ENCODE results near the gene NRXN3. TPM values are rescaled to one million over a fixed set of nuclear protein-coding genes. Genes with fewer than 3 reads are reported as not detected.
A peak's percentile ranks its signal among the peaks of the same experiment; 100 is the strongest.

Gene NRXN3
- total and polyA plus RNA-seq, 2 experiments from 2014 or later = 1.0 to 1.8 TPM

DNA sequence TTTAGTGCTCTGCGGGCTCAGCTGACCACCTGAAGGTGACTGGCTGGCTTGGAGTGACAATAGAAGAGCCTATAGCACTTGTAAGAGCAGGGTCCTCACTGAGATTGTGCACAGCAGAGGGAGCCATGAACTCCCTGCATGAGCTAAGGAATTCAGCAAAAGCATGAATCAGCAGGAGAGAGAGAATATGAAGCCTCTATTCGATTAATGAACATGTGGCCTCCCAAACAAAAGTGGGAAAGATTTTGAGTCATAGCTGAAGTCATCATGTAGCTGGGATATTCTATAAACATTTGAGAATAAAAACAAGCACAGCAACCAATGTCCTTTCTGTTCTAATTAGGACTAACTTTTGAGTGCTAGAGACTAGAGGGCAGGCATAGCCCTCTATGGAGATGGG lies 1414.5 kb downstream of the NRXN3 start:
- Mint-ChIP-seq H3K4me3 (no peak overlapping the region), H3K27me3 (ENCODE audit: insufficient read depth, low read depth, poor library complexity) (peaks cover 4% of the 10 kb centered on the region), H3K9me3 (peaks cover 4% of the 10 kb centered on the region; the same call in 1 of the 3 replicates), H3K36me3 (ENCODE audit: low read depth) (peaks cover 5% of the 10 kb centered on the region; the same call in 2 of the 3 replicates), H3K4me1 (peaks cover 14% of the 10 kb centered on the region), H3K27ac (no peak overlapping the region)
- no peak for DNase-seq (ENCODE audit: low spot score)
- TF ChIP-seq, protein P1, sequence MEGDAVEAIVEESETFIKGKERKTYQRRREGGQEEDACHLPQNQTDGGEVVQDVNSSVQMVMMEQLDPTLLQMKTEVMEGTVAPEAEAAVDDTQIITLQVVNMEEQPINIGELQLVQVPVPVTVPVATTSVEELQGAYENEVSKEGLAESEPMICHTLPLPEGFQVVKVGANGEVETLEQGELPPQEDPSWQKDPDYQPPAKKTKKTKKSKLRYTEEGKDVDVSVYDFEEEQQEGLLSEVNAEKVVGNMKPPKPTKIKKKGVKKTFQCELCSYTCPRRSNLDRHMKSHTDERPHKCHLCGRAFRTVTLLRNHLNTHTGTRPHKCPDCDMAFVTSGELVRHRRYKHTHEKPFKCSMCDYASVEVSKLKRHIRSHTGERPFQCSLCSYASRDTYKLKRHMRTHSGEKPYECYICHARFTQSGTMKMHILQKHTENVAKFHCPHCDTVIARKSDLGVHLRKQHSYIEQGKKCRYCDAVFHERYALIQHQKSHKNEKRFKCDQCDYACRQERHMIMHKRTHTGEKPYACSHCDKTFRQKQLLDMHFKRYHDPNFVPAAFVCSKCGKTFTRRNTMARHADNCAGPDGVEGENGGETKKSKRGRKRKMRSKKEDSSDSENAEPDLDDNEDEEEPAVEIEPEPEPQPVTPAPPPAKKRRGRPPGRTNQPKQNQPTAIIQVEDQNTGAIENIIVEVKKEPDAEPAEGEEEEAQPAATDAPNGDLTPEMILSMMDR (conservative IDR thresholded peaks at IDR 0.05; ENCODE audit: low read depth in 2 of 2) = peak in 1 of 2 experiments; percentile 26; a peak in 1 of 4 replicates
- no peak for TF ChIP-seq EZH2phosphoT487 (IDR thresholded peaks at IDR 0.05; ENCODE audit: unreplicated experiment)
- Histone ChIP-seq H3K4me3 (no peak overlapping the region), H3F3A (replicated peaks; ENCODE audit: low read depth) (no peaks in the 10 kb centered on the region), H3K27me3 (ENCODE audit: insufficient read depth) (no peaks in the 10 kb centered on the region), H3K27ac (ENCODE audit: low read depth) (no peak overlapping the region), H4K20me1 (replicated peaks; ENCODE audit: insufficient read depth) (no peaks in the 10 kb centered on the region), H3K79me2 (replicated peaks; ENCODE audit: insufficient read depth) (no peaks in the 10 kb centered on the region), H3K4me1 (ENCODE audit: insufficient read depth) (no peaks in the 10 kb centered on the region), H2AFZ (no peak overlapping the region), H3K9me2 (ENCODE audit: insufficient read depth) (no peaks in the 10 kb centered on the region), H3K36me3 (ENCODE audit: insufficient read depth) (no peaks in the 10 kb centered on the region), H3K4me2 (no peak overlapping the region)
- ATAC-seq = peak; percentile 26; the same call in 1 of the 3 replicates

DNA sequence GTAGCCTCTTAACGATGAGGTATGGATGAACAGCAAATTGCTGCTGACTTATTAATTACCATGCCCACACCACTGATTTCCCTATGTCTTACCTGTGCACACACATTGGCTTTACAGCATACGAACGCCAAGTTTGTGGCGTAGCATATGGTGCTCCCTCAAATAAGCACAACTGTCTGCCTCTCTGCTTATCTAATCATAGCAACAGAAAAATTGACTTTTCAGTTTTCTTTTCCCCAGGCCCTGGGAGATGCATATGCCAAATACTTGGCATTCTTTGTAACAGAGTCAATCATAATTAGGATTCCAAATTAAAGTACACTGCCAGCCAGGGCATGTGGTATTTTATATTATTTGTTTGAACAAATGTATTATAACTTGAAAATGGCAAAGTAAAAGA lies 1415.7 kb downstream of the NRXN3 start:
- H4K20me1 ChIP-seq (replicated peaks; ENCODE audit: insufficient read depth) = no peaks in the 10 kb centered on the region
- H3K27ac ChIP-seq (ENCODE audit: low read depth) = no peak overlapping the region
- H3K4me3 Mint-ChIP-seq = no peak overlapping the region
- no peak for DNase-seq (ENCODE audit: low spot score)
- peaks cover 15% of the 10 kb centered on the region for H3K4me1 Mint-ChIP-seq
- no peaks in the 10 kb centered on the region for H3K36me3 ChIP-seq (ENCODE audit: insufficient read depth)
- no peak overlapping the region for H2AFZ ChIP-seq
- no peak for ATAC-seq
- H3K4me1 ChIP-seq (ENCODE audit: insufficient read depth) = 0 out of 2 replicates have a peak, but pooled peaks cover 4% of the 10 kb centered on the region
- no peaks in the 10 kb centered on the region for H3K79me2 ChIP-seq (replicated peaks; ENCODE audit: insufficient read depth)
- peaks cover 4% of the 10 kb centered on the region for H3K27me3 Mint-ChIP-seq (ENCODE audit: insufficient read depth, low read depth, poor library complexity)
- H3K9me2 ChIP-seq (ENCODE audit: insufficient read depth) = no peaks in the 10 kb centered on the region
- no peaks in the 10 kb centered on the region for H3K27me3 ChIP-seq (ENCODE audit: insufficient read depth)
- no peak overlapping the region for H3K4me2 ChIP-seq
- H3F3A ChIP-seq (replicated peaks; ENCODE audit: low read depth) = no peaks in the 10 kb centered on the region
- H3K9me3 Mint-ChIP-seq = peaks cover 15% of the 10 kb centered on the region
- TF ChIP-seq EZH2 (IDR thresholded peaks at IDR 0.05; ENCODE audit: low read depth, unreplicated experiment) (no peak), ZNF114 (CRISPR knock-in tag; IDR thresholded peaks at IDR 0.05) (no peak), POLR2AphosphoS5 (IDR thresholded peaks at IDR 0.05; ENCODE audit: low read depth) (no peak), EZH2phosphoT487 (IDR thresholded peaks at IDR 0.05; ENCODE audit: unreplicated experiment) (no peak), JUNB (IDR thresholded peaks at IDR 0.05; ENCODE audit: unreplicated experiment) (no peak), REST (IDR thresholded peaks at IDR 0.05; ENCODE audit: unreplicated experiment) (no peak), NANOG (IDR thresholded peaks at IDR 0.05; ENCODE audit: borderline replicate concordance) (no peak)
- TF ChIP-seq, protein P1 (conservative IDR thresholded peaks at IDR 0.05; ENCODE audit: low read depth in 2 of 2) = no peak
- peaks cover 16% of the 10 kb centered on the region for H3K36me3 Mint-ChIP-seq (ENCODE audit: low read depth)
- H3K4me3 ChIP-seq = no peak overlapping the region
- H3K27ac Mint-ChIP-seq = no peak overlapping the region

Measured in GM23338 (cell line).